ENCODE measurements around the gene SPRY2.

DNA sequence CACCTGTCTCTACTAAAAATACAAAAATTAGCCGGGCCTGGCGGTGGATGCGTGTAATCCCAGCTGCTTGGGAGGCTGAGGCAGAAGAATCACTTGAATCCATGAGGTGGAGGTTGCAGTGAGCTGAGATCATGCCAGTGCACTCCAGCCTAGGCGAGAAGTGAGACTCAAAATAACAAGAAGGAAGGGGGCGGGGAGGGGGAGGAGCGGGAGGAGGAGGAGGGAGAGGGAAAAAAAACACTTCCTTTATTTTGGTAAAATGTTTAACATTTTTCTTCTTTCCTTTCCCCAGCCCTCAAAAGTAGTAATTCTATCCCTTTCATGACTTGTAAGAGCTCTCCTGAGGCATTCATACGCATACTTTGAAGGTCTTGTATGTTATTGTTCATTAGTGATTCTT lies 44.3 kb downstream of the SPRY2 start:
- TF ChIP-seq, protein P1, sequence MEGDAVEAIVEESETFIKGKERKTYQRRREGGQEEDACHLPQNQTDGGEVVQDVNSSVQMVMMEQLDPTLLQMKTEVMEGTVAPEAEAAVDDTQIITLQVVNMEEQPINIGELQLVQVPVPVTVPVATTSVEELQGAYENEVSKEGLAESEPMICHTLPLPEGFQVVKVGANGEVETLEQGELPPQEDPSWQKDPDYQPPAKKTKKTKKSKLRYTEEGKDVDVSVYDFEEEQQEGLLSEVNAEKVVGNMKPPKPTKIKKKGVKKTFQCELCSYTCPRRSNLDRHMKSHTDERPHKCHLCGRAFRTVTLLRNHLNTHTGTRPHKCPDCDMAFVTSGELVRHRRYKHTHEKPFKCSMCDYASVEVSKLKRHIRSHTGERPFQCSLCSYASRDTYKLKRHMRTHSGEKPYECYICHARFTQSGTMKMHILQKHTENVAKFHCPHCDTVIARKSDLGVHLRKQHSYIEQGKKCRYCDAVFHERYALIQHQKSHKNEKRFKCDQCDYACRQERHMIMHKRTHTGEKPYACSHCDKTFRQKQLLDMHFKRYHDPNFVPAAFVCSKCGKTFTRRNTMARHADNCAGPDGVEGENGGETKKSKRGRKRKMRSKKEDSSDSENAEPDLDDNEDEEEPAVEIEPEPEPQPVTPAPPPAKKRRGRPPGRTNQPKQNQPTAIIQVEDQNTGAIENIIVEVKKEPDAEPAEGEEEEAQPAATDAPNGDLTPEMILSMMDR (IDR thresholded peaks at IDR 0.05): no peak
- TF ChIP-seq POLR2A (IDR thresholded peaks at IDR 0.05): no peak
